BE2C (cell line): ENCODE data around the gene RASD1.

Source experiments
- DNase-seq: peaks from one replicate; pipeline ENCODE4 v3.0.0-alpha.2; 2020
- H3K27me3 ChIP-seq: fragments of 250-450 bp; sonication (Bioruptor Pico); 2 replicates; pipeline ENCODE4 v1.5.1; 2020; ENCODE audit warnings: mild to moderate bottlenecking
- H3K36me3 ChIP-seq: fragments of 250-450 bp; sonication (Bioruptor Pico); 2 replicates; pipeline ENCODE4 v1.5.1; 2020; ENCODE audit warnings: mild to moderate bottlenecking
- H3K4me1 ChIP-seq: fragments of 250-450 bp; sonication (Bioruptor Pico); 2 replicates; pipeline ENCODE4 v1.5.1; 2020
- H3K4me3 ChIP-seq: 2 replicates; pipeline ENCODE4 v1.5.1; 2011; ENCODE audit warnings: low read depth, low read length
- H3K9me3 ChIP-seq: fragments of 250-450 bp; sonication (Bioruptor Pico); 2 replicates; pipeline ENCODE4 v1.5.1; 2020
- CTCF ChIP-seq: IDR thresholded peaks from 2 replicates; pipeline ENCODE4 v1.5.1; 2012; ENCODE audit warnings: mild to moderate bottlenecking, low read depth, low read length

RASD1 gene

GRCh38 chr17:17447264-17447663, 48.9 kb downstream of the RASD1 start:
- DNase-seq, result no peak
- H3K36me3 ChIP-seq, result no peaks in the 10 kb centered on the region
- H3K4me3 ChIP-seq, result no peak overlapping the region
- TF ChIP-seq CTCF, result no peak
- no peaks in the 10 kb centered on the region for H3K27me3 ChIP-seq
- no peaks in the 10 kb centered on the region for H3K4me1 ChIP-seq
- no peaks in the 10 kb centered on the region for H3K9me3 ChIP-seq

- Histone ChIP-seq H3K4me3 (no peak overlapping the region), H3K9me3 (no peaks in the 10 kb centered on the region), H3K36me3 (no peaks in the 10 kb centered on the region), H3K27me3 (no peaks in the 10 kb centered on the region), H3K4me1 (no peaks in the 10 kb centered on the region)
- no peak for TF ChIP-seq CTCF
- no peak for DNase-seq
These were observed 49.5 kb downstream of the RASD1 start for GRCh38 chr17:17446666-17447155.

- Histone ChIP-seq H3K4me3 (no peak overlapping the region), H3K36me3 (no peaks in the 10 kb centered on the region), H3K9me3 (no peaks in the 10 kb centered on the region), H3K4me1 (no peaks in the 10 kb centered on the region), H3K27me3 (no peaks in the 10 kb centered on the region)
- no peak for DNase-seq
- no peak for TF ChIP-seq CTCF
These were observed 50.1 kb downstream of the RASD1 start for GRCh38 chr17:17445925-17446665.

GRCh38 chr17:17445296-17445924, 50.8 kb downstream of the RASD1 start:
- no peaks in the 10 kb centered on the region for H3K27me3 ChIP-seq
- H3K36me3 ChIP-seq, result no peaks in the 10 kb centered on the region
- H3K4me3 ChIP-seq, result no peak overlapping the region
- H3K4me1 ChIP-seq, result no peaks in the 10 kb centered on the region
- H3K9me3 ChIP-seq, result no peaks in the 10 kb centered on the region
- TF ChIP-seq CTCF, result no peak
- no peak for DNase-seq
